Measurements from ENCODE around the gene VAMP3.

- TF ChIP-seq EZH2phosphoT487 (IDR thresholded peaks at IDR 0.05; ENCODE audit: borderline replicate concordance, low read length), result no peak
- no peak for TF ChIP-seq CTCF (IDR thresholded peaks at IDR 0.05; ENCODE audit: low read depth, low read length, poor library complexity, severe bottlenecking)
Observed at GRCh38 chr1:7771823-7772299, 765 bp downstream of the VAMP3 start.

Data from DOHH2 (cell line).